ENCODE measurements around the gene TAF11L13. TPM values are rescaled to one million over a fixed set of nuclear protein-coding genes. Genes with fewer than 3 reads are reported as not detected.
"Not testable (repeated sequence)": the region's sequence is repeated elsewhere in the genome, so short reads cannot be mapped to it uniquely, and the experiment has no call there.

Gene TAF11L13
- polyA plus RNA-seq: not detected
- long read RNA-seq, donor 1: 0 reads
- long read RNA-seq, donor 2: 0 reads
- long read RNA-seq, donor 3: 0 reads
- long read RNA-seq, donor 4: 0 reads
- long read RNA-seq, donor 5: 0 reads
- long read RNA-seq, donor 6: 0 reads
- long read RNA-seq, donor 7: 0 reads
- long read RNA-seq, donor 8: 0 reads
- long read RNA-seq, donor 9: 0 reads
- long read RNA-seq, donor 10: 0 reads

GRCh38 chr5:17631788-17632187 lies at the start of gene TAF11L13:
Gene TAF11L13, plus strand, starts transcription at chr5:17632088.
- not testable (repeated sequence) for FAIRE-seq; H3K27ac ChIP-seq (ENCODE audit: low read depth in 1 of 3, low read length in 2 of 3); H3K4me3 ChIP-seq (ENCODE audit: low read depth in 1 of 3, low read length in 3 of 3); H3K4me1 ChIP-seq (ENCODE audit: control insufficient read depth in 3 of 3, insufficient read depth in 2 of 3, low read depth in 1 of 3, low read length in 2 of 3); H3K9me3 ChIP-seq (ENCODE audit: control insufficient read depth in 2 of 2, insufficient read depth in 1 of 2, low read depth in 1 of 2, low read length in 1 of 2); H3K36me3 ChIP-seq (ENCODE audit: control insufficient read depth in 3 of 3, insufficient read depth in 2 of 3, low read depth in 1 of 3, low read length in 3 of 3); H3K27me3 ChIP-seq (ENCODE audit: control insufficient read depth in 3 of 3, insufficient read depth in 3 of 3, low read length in 3 of 3); DNase-seq
- 65 to 83% (median 77%) methylated on average over 4 to 9 of the region's 12 CpGs for WGBS, 3 donors

GRCh38 chr5:17585658-17586057 lies 46.2 kb upstream of the TAF11L13 start, which contains the start of gene TAF11L7:
Gene TAF11L7, minus strand, starts transcription at chr5:17585758.
- WGBS, 3 donors: no CpG with 5 or more reads among the region's 16 CpGs
- not testable (repeated sequence) for H3K4me3 ChIP-seq (ENCODE audit: low read depth in 1 of 3, low read length in 3 of 3); DNase-seq; H3K4me1 ChIP-seq (ENCODE audit: control insufficient read depth in 3 of 3, insufficient read depth in 2 of 3, low read depth in 1 of 3, low read length in 2 of 3); H3K36me3 ChIP-seq (ENCODE audit: control insufficient read depth in 3 of 3, insufficient read depth in 2 of 3, low read depth in 1 of 3, low read length in 3 of 3); H3K27me3 ChIP-seq (ENCODE audit: control insufficient read depth in 3 of 3, insufficient read depth in 3 of 3, low read length in 3 of 3); H3K9me3 ChIP-seq (ENCODE audit: control insufficient read depth in 2 of 2, insufficient read depth in 1 of 2, low read depth in 1 of 2, low read length in 1 of 2); H3K27ac ChIP-seq (ENCODE audit: low read depth in 1 of 3, low read length in 2 of 3); FAIRE-seq

- not testable (repeated sequence) for H3K9me3 ChIP-seq (ENCODE audit: control insufficient read depth in 2 of 2, insufficient read depth in 1 of 2, low read depth in 1 of 2, low read length in 1 of 2); H3K27me3 ChIP-seq (ENCODE audit: control insufficient read depth in 3 of 3, insufficient read depth in 3 of 3, low read length in 3 of 3); DNase-seq; H3K36me3 ChIP-seq (ENCODE audit: control insufficient read depth in 3 of 3, insufficient read depth in 2 of 3, low read depth in 1 of 3, low read length in 3 of 3); FAIRE-seq; H3K4me1 ChIP-seq (ENCODE audit: control insufficient read depth in 3 of 3, insufficient read depth in 2 of 3, low read depth in 1 of 3, low read length in 2 of 3); H3K4me3 ChIP-seq (ENCODE audit: low read depth in 1 of 3, low read length in 3 of 3); H3K27ac ChIP-seq (ENCODE audit: low read depth in 1 of 3, low read length in 2 of 3)
- no CpG with 5 or more reads among the region's 16 CpGs for WGBS, 3 donors
Measured at GRCh38 chr5:17590860-17591259, 41.0 kb upstream of the TAF11L13 start, which contains the start of gene TAF11L8. Gene TAF11L8, minus strand, starts transcription at chr5:17590960.

GRCh38 chr5:17594255-17594654 lies 37.6 kb upstream of the TAF11L13 start, which contains the start of gene TAF11L9:
Gene TAF11L9, minus strand, starts transcription at chr5:17594394.
- H3K4me1 ChIP-seq (ENCODE audit: control insufficient read depth in 3 of 3, insufficient read depth in 2 of 3, low read depth in 1 of 3, low read length in 2 of 3); H3K4me3 ChIP-seq (ENCODE audit: low read depth in 1 of 3, low read length in 3 of 3); H3K36me3 ChIP-seq (ENCODE audit: control insufficient read depth in 3 of 3, insufficient read depth in 2 of 3, low read depth in 1 of 3, low read length in 3 of 3); H3K27ac ChIP-seq (ENCODE audit: low read depth in 1 of 3, low read length in 2 of 3); H3K9me3 ChIP-seq (ENCODE audit: control insufficient read depth in 2 of 2, insufficient read depth in 1 of 2, low read depth in 1 of 2, low read length in 1 of 2); H3K27me3 ChIP-seq (ENCODE audit: control insufficient read depth in 3 of 3, insufficient read depth in 3 of 3, low read length in 3 of 3); FAIRE-seq; DNase-seq: not testable (repeated sequence)
- WGBS, 3 donors: 94 to 97% (median 96%) methylated on average over 7 to 9 of the region's 15 CpGs

- H3K36me3 ChIP-seq (ENCODE audit: control insufficient read depth in 3 of 3, insufficient read depth in 2 of 3, low read depth in 1 of 3, low read length in 3 of 3); FAIRE-seq; DNase-seq; H3K27ac ChIP-seq (ENCODE audit: low read depth in 1 of 3, low read length in 2 of 3); H3K27me3 ChIP-seq (ENCODE audit: control insufficient read depth in 3 of 3, insufficient read depth in 3 of 3, low read length in 3 of 3); H3K4me1 ChIP-seq (ENCODE audit: control insufficient read depth in 3 of 3, insufficient read depth in 2 of 3, low read depth in 1 of 3, low read length in 2 of 3); H3K4me3 ChIP-seq (ENCODE audit: low read depth in 1 of 3, low read length in 3 of 3): not testable (repeated sequence)
- peaks cover 0 to 11% of the 10 kb centered on the region in 2 donors for H3K9me3 ChIP-seq (ENCODE audit: control insufficient read depth in 2 of 2, insufficient read depth in 1 of 2, low read depth in 1 of 2, low read length in 1 of 2)
- WGBS, 3 donors: no CpG with 5 or more reads among the region's 15 CpGs
Measured at GRCh38 chr5:17597728-17598127, 34.2 kb upstream of the TAF11L13 start, which contains the start of gene TAF11L10. Gene TAF11L10, minus strand, starts transcription at chr5:17597828.

- not testable (repeated sequence) for H3K4me1 ChIP-seq (ENCODE audit: control insufficient read depth in 3 of 3, insufficient read depth in 2 of 3, low read depth in 1 of 3, low read length in 2 of 3); H3K27me3 ChIP-seq (ENCODE audit: control insufficient read depth in 3 of 3, insufficient read depth in 3 of 3, low read length in 3 of 3); DNase-seq; FAIRE-seq; H3K4me3 ChIP-seq (ENCODE audit: low read depth in 1 of 3, low read length in 3 of 3); H3K36me3 ChIP-seq (ENCODE audit: control insufficient read depth in 3 of 3, insufficient read depth in 2 of 3, low read depth in 1 of 3, low read length in 3 of 3); H3K27ac ChIP-seq (ENCODE audit: low read depth in 1 of 3, low read length in 2 of 3)
- H3K9me3 ChIP-seq (ENCODE audit: control insufficient read depth in 2 of 2, insufficient read depth in 1 of 2, low read depth in 1 of 2, low read length in 1 of 2): peaks cover 0 to 14% of the 10 kb centered on the region in 2 donors
- 50 to 63% (median 55%) methylated on average over 6 of the region's 6 CpGs for WGBS, 3 donors
Measured at GRCh38 chr5:17603880-17604279, 28.0 kb upstream of the TAF11L13 start, which contains the start of gene TAF11L11. Gene TAF11L11, plus strand, starts transcription at chr5:17604183.

GRCh38 chr5:17604951-17605350 lies 26.9 kb upstream of the TAF11L13 start:
- Histone ChIP-seq H3K36me3 (ENCODE audit: control insufficient read depth in 3 of 3, insufficient read depth in 2 of 3, low read depth in 1 of 3, low read length in 3 of 3) (no peaks in the 10 kb centered on the region), H3K4me3 (ENCODE audit: low read depth in 1 of 3, low read length in 3 of 3) (no peak overlapping the region), H3K27me3 (ENCODE audit: control insufficient read depth in 3 of 3, insufficient read depth in 3 of 3, low read length in 3 of 3) (no peaks in the 10 kb centered on the region), H3K9me3 (ENCODE audit: control insufficient read depth in 2 of 2, insufficient read depth in 1 of 2, low read depth in 1 of 2, low read length in 1 of 2) (peaks cover 0 to 14% of the 10 kb centered on the region in 2 donors), H3K4me1 (ENCODE audit: control insufficient read depth in 3 of 3, insufficient read depth in 2 of 3, low read depth in 1 of 3, low read length in 2 of 3) (no peaks in the 10 kb centered on the region), H3K27ac (ENCODE audit: low read depth in 1 of 3, low read length in 2 of 3) (no peak overlapping the region)
- WGBS, 3 donors: 91 to 93% (median 92%) methylated on average over 13 to 14 of the region's 14 CpGs
- DNase-seq: no peak
- FAIRE-seq: no peak

- H3K4me1 ChIP-seq (ENCODE audit: control insufficient read depth in 3 of 3, insufficient read depth in 2 of 3, low read depth in 1 of 3, low read length in 2 of 3); H3K36me3 ChIP-seq (ENCODE audit: control insufficient read depth in 3 of 3, insufficient read depth in 2 of 3, low read depth in 1 of 3, low read length in 3 of 3); H3K27ac ChIP-seq (ENCODE audit: low read depth in 1 of 3, low read length in 2 of 3); DNase-seq; H3K9me3 ChIP-seq (ENCODE audit: control insufficient read depth in 2 of 2, insufficient read depth in 1 of 2, low read depth in 1 of 2, low read length in 1 of 2); FAIRE-seq; H3K27me3 ChIP-seq (ENCODE audit: control insufficient read depth in 3 of 3, insufficient read depth in 3 of 3, low read length in 3 of 3); H3K4me3 ChIP-seq (ENCODE audit: low read depth in 1 of 3, low read length in 3 of 3): not testable (repeated sequence)
- WGBS, 3 donors: 85 to 90% (median 90%) methylated on average over 4 of the region's 4 CpGs
Measured at GRCh38 chr5:17607461-17607860, 24.4 kb upstream of the TAF11L13 start.

- FAIRE-seq; H3K27me3 ChIP-seq (ENCODE audit: control insufficient read depth in 3 of 3, insufficient read depth in 3 of 3, low read length in 3 of 3); H3K4me3 ChIP-seq (ENCODE audit: low read depth in 1 of 3, low read length in 3 of 3); H3K36me3 ChIP-seq (ENCODE audit: control insufficient read depth in 3 of 3, insufficient read depth in 2 of 3, low read depth in 1 of 3, low read length in 3 of 3); H3K4me1 ChIP-seq (ENCODE audit: control insufficient read depth in 3 of 3, insufficient read depth in 2 of 3, low read depth in 1 of 3, low read length in 2 of 3); H3K9me3 ChIP-seq (ENCODE audit: control insufficient read depth in 2 of 2, insufficient read depth in 1 of 2, low read depth in 1 of 2, low read length in 1 of 2); DNase-seq; H3K27ac ChIP-seq (ENCODE audit: low read depth in 1 of 3, low read length in 2 of 3): not testable (repeated sequence)
- WGBS, 3 donors: 46 to 68% (median 63%) methylated on average over 2 of the region's 2 CpGs
Measured at GRCh38 chr5:17610092-17610491, 21.8 kb upstream of the TAF11L13 start, which contains the start of gene TAF11L12. Gene TAF11L12, plus strand, starts transcription at chr5:17610392.
